Uterus (tissue), 4 donors: ENCODE results near the gene OR52N5. TPM values are rescaled to one million over a fixed set of nuclear protein-coding genes. Genes with fewer than 3 reads are reported as not detected.

Source experiments
- DNase-seq, 2 donors: peaks; one replicate each; pipeline ENCODE4 v3.0.0-alpha.2; 2019 to 2020
- H3K27ac ChIP-seq, 2 donors: fragments of 200-600 bp; sonication (generic); 1 replicate in 1 of 2; 2 replicates in 1 of 2; pipeline ENCODE4 v1.5.1; 2016 to 2018
- H3K27me3 ChIP-seq, 2 donors: fragments of 200-600 bp; sonication (generic); one replicate each; pipeline ENCODE4 v1.5.1; 2018 to 2019; ENCODE audit warnings: control low read depth in 1 of 2
- H3K36me3 ChIP-seq, 2 donors: fragments of 200-600 bp; sonication (generic); one replicate each; pipeline ENCODE4 v1.5.1; 2019; ENCODE audit warnings: control low read depth in 1 of 2
- H3K4me1 ChIP-seq, 2 donors: fragments of 200-600 bp; sonication (generic); one replicate each; pipeline ENCODE4 v1.5.1; 2018 to 2019; ENCODE audit warnings: control low read depth in 1 of 2
- H3K4me3 ChIP-seq, 2 donors: fragments of 200-600 bp; sonication (generic); 1 replicate in 1 of 2; 2 replicates in 1 of 2; pipeline ENCODE4 v1.5.1; 2018 to 2019; ENCODE audit warnings: mild to moderate bottlenecking in 1 of 2
- H3K9me3 ChIP-seq, 2 donors: fragments of 200-600 bp; sonication (generic); one replicate each; pipeline ENCODE4 v1.5.1; 2019; ENCODE audit warnings: control low read depth in 1 of 2
- CTCF ChIP-seq, 4 experiments: fragments of 200-600 bp in 2 of 4; fragments of 450-650 bp in 2 of 4; sonication (generic) in 2 of 4; IDR thresholded peaks; one replicate each; pipeline ENCODE4 v1.5.1; 2016 to 2019; ENCODE audit warnings: antibody characterized with exemption in 4 of 4, mild to moderate bottlenecking in 2 of 4, moderate library complexity in 1 of 4
- POLR2A ChIP-seq, 2 donors: fragments of 450-650 bp; IDR thresholded peaks; one replicate each; pipeline ENCODE4 v1.6.1; 2016; ENCODE audit warnings: antibody characterized with exemption in 2 of 2, mild to moderate bottlenecking in 1 of 2, moderate library complexity in 1 of 2
- intact Hi-C: fragments of 100-400 bp; cut with DNase I; formaldehyde crosslinking; loops from one replicate; pipeline ENCODE4 v1.15.1; 2023; ENCODE audit warnings: low total_unique reads
- total RNA-seq, 4 donors: library from RNA; depleted of rRNA in 3 of 4; stranded (reverse); fragments of >200 nt in 3 of 4; gene quantifications; one replicate each; pipeline versions ENCODE4 v1.1.0 to v1.2.4, GENCODE V29; 2014 to 2023
- donor health status: DM: yes; HTN: yes; CAD: no.

OR52N5 gene
- total RNA-seq, 4 donors from 2014 or later = 0.14 TPM; not detected in 3

DNA sequence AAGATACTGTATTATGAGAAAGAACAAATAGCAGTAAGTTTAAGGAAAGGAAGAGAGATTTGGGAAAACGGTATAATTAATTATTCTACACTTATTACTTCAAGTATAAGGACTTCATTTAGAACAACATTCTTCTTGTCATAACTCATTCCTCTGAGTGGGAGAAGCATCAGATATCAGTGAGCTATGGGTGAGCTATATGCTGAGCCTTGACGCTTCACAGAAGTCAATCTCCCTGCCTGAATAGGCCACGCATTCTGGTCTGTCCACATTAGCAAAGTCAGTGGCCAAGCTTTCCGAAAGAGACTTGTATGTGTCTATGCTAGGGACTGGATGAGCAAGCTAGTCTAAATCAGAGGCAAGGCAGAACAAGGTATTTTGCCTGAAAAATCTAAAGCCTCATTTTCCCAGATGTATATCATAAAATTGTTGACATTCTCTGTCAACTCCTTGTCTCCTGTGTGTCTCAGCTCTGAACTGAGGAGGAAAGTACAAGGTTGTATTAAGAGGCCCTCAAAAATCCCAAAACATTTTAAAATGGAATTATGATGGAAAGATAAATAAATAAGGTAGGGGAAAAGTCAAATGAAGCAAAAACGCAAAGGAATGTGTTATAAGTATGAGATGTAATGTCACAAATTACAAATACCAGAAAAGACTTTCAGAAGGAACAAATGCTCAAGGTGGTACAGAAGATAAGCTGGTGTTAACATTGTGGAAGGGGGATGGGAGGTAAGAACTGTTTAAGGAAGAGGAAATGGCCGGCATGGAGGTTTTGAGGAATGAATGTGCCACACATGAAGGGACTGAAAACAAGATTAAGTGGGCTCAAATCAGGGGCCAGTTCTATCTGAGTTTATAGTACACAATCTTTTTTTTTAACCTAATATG is 27.0 kb upstream of the OR52N5 start:
- H3K36me3 ChIP-seq = no peaks in the 10 kb centered on the region
- H3K9me3 ChIP-seq = no peaks in the 10 kb centered on the region
- no peak overlapping the region for H3K4me3 ChIP-seq
- no peak for DNase-seq
- H3K27ac ChIP-seq = no peak overlapping the region
- H3K4me1 ChIP-seq = no peaks in the 10 kb centered on the region
- TF ChIP-seq CTCF (IDR thresholded peaks at IDR 0.05) = no peak
- TF ChIP-seq POLR2A (IDR thresholded peaks at IDR 0.05) = no peak
- intact Hi-C loops = no loop called here
- no peaks in the 10 kb centered on the region for H3K27me3 ChIP-seq

- peak overlapping the region; percentile 19 to 32 for H3K4me3 ChIP-seq
Observed at GRCh38 chr11:5809122-5809519, 26.0 kb upstream of the OR52N5 start.

DNA sequence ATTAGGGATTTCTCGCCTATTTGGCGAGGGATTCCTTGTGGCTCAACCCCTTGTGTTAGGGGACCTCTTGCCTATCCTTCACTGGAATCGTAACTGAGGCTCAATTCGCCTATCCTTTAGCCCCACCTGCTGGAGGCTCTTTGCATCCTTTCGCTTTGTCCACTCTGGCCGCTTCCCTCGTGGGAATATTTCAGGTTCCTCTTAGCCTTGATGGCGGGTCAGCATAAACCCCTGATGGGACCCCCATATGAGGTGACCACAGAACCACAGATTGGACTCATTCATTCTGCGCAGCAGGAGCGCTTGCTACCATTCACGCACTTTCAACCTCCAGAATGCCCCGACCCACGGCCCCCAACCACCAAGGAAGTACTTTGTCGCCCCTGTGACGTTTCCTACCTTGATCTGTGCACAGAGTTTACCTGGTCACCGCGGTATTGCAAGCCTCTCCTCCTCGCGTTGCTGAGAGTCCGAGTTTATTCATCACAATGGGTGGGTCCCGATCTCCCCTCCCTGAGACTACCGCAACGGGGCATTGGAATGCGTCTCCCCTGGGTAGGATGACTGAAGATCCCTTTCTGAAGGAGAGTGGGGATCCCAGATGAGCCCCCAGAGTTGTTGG is 25.5 kb upstream of the OR52N5 start, which contains the start of gene OR52N2:
Gene OR52N2, plus strand, starts transcription at position 425 of the 622 bp plus-strand sequence. CDS start 11,412 bp downstream, outside the sequence.
- Histone ChIP-seq H3K36me3 (no peaks in the 10 kb centered on the region), H3K4me3 (peak within 1 kb of the TSS; percentile 19 to 32), H3K27me3 (no peaks in the 10 kb centered on the region), H3K27ac (no peak within 1 kb of the TSS), H3K9me3 (no peaks in the 10 kb centered on the region), H3K4me1 (no peaks in the 10 kb centered on the region)
- DNase-seq = peak; percentile 68
- TF ChIP-seq CTCF (IDR thresholded peaks at IDR 0.05) = peak; percentile 73 to 85 (median 81)
- no peak for TF ChIP-seq POLR2A (IDR thresholded peaks at IDR 0.05)
- intact Hi-C loops = no loop called here

More at GRCh38 chr11:5809122-5809519, 26.0 kb upstream of the OR52N5 start:
- DNase-seq = no peak
- H3K9me3 ChIP-seq = no peaks in the 10 kb centered on the region
- no peaks in the 10 kb centered on the region for H3K36me3 ChIP-seq
- TF ChIP-seq CTCF (IDR thresholded peaks at IDR 0.05) = no peak
- intact Hi-C loops = no loop called here
- H3K4me1 ChIP-seq = no peaks in the 10 kb centered on the region
- H3K27me3 ChIP-seq = no peaks in the 10 kb centered on the region
- H3K27ac ChIP-seq = no peak overlapping the region

GRCh38 chr11:5807580-5807979 is 24.4 kb upstream of the OR52N5 start:
- Histone ChIP-seq H3K27me3 (no peaks in the 10 kb centered on the region), H3K4me1 (no peaks in the 10 kb centered on the region)

More at GRCh38 chr11:5807580-5807979, 24.4 kb upstream of the OR52N5 start:
- no peak for TF ChIP-seq CTCF (IDR thresholded peaks at IDR 0.05)
- TF ChIP-seq POLR2A (IDR thresholded peaks at IDR 0.05) = no peak
- DNase-seq = no peak
- Histone ChIP-seq H3K4me3 (no peak overlapping the region), H3K36me3 (no peaks in the 10 kb centered on the region), H3K27ac (no peak overlapping the region), H3K9me3 (no peaks in the 10 kb centered on the region)
- intact Hi-C loops = no loop called here
